GM21619 (cell line): ENCODE data around the gene CD300LF.

Experiments used
- ATAC-seq: cut with Tn5 transposase; IDR thresholded peaks from one replicate; pipeline ENCODE4 v1.9.1; 2021; ENCODE audit not compliant: unreplicated experiment

CD300LF gene

DNA sequence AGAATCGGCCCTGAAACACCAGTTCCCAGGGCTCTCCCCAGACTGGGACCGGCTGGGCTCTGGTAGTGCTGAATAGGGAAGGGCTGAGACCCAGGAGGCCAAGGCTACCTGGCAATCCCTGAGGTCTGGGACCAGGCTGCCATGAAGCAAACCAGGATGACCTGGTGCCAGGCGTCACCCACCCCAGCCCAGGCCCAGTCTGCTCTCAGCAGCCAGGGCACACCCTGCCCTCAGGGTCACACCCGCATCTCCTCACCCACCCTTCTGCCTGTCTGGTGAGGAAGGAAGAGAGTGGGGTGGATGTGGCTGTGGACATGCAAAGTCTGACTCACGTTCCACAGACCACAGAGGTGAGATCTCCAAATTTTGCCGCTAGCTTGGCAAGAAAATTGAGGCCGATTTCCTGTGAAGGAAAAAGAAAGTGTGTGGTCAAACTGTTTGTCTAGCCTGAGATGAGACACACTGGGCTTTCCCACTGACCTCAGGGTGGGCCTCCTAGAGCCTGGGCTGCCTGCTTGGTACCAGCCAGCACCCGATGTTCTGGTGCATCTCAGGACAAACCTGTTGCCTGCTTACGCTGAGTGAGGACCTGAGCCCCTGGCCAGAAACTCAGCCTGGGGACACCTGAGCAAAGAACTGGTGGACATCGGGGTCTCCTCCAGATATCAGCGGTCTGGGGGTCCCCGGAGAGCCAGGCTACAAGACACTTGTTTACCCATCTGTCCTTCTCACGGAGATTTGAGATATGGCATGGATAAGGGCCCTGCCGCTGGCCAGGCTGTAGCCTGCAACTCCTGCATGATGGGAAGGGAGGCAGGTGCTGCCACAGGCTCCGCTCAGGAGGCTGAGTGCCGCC, 18.0 kb upstream of the CD300LF start:
- no peak for ATAC-seq

DNA sequence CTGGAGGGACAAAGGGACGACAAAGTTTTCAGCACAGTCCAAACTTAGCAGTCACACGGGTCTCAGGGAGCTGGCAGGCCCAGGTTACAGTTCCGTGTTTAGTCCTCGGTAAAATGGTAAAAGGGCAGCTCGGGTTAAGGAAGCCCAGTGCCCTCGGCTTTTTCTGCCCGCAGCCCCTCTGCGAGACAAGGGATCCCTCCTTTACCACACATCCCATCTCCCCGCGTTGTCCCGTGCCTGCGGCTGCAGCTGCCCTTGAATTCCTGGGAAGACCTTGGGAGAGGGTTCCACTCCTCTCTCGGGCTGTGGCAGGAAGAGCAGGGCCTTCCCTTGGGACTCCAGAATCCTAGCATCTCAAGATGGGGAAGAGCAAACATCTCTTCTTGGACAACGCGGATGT, 17.1 kb upstream of the CD300LF start:
- ATAC-seq, result no peak

DNA sequence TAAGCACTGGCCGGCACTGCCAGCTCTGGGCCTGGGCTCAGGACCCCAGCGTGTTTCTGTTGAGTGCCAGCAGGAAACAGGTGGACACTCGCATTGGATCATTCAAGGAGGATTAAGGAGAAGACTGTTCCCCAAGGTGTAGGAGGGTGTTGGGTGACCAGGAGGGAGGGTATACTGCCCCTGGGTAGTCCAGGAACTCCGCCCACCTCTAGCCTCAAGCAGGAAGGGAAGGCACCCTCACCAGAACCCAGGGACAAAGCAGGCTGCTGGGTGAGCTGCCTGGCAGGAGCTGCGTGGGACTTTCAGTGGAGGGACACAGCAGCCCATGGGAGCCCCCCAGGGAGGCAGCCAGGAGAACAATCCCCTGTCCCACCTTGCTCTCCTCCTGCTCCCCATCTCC, 16.6 kb upstream of the CD300LF start:
- no peak for ATAC-seq

DNA sequence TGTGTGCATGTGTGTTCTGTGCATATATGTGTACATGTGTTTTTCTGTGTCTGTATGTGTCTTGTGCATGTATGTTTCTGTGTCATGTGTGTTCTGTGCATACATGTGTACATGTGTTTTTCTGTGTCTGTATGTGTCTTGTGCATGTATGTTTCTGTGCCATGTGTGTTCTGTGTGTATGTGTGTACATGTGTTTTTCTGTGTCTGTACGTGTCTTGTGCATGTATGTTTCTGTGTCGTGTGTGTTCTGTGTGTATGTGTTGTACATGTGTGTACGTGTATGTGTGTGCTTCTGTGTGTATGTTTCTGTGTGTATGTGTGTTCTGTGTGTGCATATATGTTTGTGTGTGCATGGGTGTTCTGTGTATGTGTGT, 16.0 kb upstream of the CD300LF start:
- ATAC-seq, result no peak

- no peak for ATAC-seq
Observed at GRCh38 chr17:74728033-74728701, 15.4 kb upstream of the CD300LF start.

DNA sequence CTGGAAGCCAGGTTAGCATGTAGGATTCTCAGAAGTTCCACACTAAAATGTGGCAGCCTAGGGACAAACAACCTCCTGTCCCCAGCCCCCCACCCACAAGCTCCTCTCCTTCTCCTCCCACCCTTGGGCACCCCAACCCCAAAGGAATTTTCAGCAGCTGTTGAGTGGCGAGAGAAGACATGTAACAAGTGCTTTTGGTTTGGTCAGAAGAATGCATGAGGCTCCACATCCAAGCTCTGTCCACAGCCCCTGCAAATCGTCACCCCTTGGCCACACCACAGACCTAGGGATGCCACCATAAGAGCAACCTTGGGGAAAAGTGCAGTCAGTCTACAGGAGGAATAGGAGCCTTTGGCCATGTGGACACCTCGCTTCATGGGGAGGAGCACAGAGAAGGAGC, 12.4 kb upstream of the CD300LF start:
- ATAC-seq, result no peak

- ATAC-seq, result no peak
Observed at GRCh38 chr17:74723891-74724290, 11.2 kb upstream of the CD300LF start.

- no peak for ATAC-seq
Observed at GRCh38 chr17:74722782-74723181, 10.1 kb upstream of the CD300LF start.

GRCh38 chr17:74720506-74720905, 7.8 kb upstream of the CD300LF start:
- no peak for ATAC-seq

- ATAC-seq, result no peak
Observed at GRCh38 chr17:74715144-74715543, 2.4 kb upstream of the CD300LF start.

- no peak for ATAC-seq
Observed at GRCh38 chr17:74713171-74713755, 540 bp upstream of the CD300LF start.

- no peak for ATAC-seq
Observed at GRCh38 chr17:74712301-74712700, 422 bp downstream of the CD300LF start.

GRCh38 chr17:74711058-74711824, 1.5 kb downstream of the CD300LF start:
- no peak for ATAC-seq

- no peak for ATAC-seq
Observed at GRCh38 chr17:74704544-74704943, 8.2 kb downstream of the CD300LF start.

- no peak for ATAC-seq
Observed at GRCh38 chr17:74703311-74703710, 9.4 kb downstream of the CD300LF start.

- no peak for ATAC-seq
Observed at GRCh38 chr17:74702116-74702871, 10.4 kb downstream of the CD300LF start.

DNA sequence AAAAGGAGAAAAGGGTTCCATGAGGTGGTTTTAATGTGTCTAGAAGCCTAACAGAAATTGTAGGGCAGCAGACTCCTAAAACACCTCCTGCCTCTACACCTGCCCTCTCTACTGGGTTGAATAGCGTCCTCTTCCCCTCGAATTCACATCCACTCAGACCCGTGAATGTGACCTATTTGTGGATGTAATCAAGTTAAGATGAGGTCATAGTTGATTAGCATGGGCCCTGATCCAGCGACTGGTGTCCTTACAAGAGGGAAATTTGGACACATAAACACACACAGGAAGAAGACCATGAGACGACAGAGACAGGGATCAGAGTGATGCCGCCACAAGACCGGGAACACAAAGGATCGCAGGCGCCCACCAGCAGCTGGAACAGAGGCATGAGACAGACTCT, 13.5 kb downstream of the CD300LF start:
- ATAC-seq, result no peak

DNA sequence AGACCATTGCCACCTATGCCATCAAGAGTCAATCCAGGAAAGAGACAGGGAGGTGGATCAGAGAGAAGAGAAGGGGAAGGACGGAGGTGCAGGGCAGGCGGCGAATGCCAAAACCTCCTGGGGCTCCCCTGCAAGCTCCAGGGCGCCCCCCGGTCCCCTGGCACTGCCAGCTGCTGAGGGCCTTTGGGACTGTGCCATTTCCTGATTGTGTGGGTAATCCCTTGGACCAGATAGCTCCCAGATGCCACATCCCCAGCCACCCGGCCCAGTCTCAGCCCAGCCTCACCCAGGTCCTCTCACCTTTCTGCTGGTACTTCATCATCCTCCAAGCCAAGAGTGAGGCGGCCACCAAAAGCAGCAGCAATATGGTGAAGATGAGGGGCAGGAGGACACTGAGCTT, 14.7 kb downstream of the CD300LF start:
- ATAC-seq, result no peak

DNA sequence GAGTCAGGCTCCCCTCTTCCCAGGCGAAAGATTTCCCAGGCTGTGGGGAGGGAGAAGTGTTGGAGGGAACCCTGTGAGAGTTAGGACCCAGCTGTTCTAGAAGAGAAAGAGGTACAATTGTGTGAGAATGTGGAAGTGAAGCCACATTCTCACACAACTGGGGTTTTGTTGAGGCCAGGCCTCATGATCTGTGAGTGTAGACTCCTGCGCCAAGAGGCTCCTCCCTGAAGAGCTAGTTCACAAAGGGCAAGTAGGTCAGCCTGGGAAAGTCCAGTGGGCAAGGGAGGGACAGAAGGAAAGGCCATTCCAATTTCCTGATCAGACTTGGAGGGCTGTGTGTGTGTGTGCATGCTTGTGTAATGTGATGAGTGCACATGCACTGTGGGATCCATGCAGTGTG, 15.2 kb downstream of the CD300LF start:
- no peak for ATAC-seq

- ATAC-seq, result no peak
Observed at GRCh38 chr17:74695629-74696028, 17.1 kb downstream of the CD300LF start.

DNA sequence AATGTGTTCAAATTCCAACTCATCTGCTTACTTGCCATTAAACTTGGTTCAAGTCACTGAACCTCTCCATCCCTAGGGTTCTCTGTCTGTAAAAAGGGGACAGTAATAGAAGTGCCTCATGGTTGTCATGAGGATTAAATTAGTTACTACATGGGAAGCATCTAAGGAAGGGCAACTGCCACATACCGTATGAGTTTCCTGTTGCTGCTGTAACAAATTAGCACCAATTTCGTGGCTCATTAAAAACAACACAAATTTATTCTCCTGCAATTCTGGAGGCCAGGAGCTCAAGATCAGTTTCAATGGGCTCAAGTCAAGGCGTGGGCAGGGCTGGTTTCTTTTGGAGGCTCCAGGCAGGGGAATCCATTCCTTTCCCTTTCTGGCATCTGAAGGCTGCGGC, 18.6 kb downstream of the CD300LF start:
- ATAC-seq, result no peak
